ENCODE results near the gene URB1.

URB1 gene

DNA sequence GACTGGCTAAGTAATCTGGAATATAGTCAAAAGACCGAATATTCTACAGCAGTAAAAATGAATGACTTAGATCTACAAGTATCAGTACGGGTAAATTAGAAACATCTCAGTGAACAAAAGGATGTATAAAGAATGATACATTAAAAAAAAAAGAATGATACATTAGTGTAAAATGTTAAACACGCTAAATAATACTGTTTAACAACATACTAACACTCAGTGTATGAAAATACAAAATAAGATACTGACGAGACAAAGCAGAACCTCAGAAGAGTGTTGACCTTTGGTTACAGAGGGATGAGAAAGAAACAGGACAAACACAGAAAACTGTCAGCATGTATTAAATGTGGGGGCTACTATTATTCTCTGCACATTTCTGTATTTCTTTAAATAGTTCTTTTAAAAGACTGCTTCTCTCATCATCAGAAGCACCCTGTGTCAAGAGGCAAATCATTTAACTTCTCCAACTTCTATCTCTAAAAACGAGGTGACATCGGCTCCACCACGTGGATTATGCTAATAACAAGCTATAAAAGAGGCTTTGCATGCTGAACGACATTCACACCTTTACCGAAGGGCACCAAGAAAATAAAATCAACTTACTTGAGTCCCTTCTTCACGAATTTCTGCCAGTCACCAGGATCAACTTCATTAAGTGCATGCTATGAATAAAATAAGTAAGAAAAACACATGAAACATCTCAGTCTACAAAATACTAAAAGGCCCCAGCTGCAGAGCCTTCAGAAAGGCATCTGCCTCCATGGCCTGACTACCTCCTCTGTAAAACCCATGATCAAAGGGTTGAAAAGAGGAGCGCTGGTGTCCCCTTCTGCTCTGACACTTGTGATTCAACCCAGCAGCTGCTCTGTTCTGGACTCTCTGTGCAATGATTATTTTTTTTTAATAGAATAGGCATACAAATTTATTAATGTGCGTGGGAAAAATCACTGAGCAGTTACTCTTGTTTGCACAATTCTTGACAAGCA lies 51.7 kb downstream of the URB1 start:
- DNase-seq (ENCODE audit: low read depth in 2 of 2), result no peak

DNA sequence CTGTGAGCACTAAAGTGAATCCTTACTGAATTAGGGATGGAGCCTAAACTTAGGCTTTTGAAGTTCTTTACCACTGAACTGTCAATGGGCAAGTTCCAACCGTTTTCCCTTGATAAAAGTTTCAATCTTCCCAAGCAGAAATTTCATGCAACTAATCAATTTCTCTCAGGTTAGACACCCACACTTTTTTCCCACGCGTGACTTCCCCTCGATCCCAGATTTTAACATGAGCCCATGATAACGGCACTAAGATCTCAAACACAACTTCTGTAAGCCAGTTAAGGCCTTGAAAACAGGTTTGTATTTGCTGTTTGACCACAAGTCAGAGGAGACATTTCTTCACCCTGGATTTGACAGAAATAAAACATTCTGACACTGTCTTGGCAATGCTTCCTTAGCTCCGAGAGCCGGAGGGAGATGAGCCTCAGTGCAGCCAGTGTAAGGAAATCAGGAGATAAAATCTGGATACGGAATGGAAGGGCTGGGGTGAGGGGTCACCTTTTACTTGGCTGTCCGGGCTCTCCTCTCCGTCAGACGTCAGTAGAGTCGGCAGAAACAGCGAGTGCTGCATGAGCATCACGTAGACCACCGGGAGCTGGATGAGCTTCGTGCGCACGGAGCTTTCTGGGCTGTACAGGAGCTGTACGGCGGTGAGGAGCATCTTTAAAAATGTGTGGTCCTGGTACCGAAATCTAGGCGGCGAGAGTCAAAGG lies 54.4 kb downstream of the URB1 start:
- DNase-seq (ENCODE audit: low read depth in 2 of 2), result no peak

DNA sequence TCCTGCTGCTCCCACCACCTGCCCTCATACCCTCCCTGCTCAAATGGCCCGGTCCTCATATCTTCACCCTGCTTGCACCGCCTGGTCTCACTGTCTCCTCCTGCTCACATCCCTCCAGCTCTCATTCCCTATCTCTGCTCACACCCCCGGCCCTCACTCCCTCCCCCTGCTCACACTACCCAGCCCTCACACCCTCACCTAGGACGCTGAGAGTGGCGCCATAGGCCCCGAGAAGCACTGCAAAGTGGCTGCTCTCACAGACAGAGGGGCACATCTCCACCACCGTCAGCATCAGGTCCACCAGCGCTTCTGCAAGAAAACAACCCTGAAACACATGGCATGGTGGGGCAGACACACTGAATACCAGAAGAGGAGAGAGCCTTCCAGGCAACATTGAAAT lies 55.6 kb downstream of the URB1 start:
- no peak for DNase-seq (ENCODE audit: low read depth in 2 of 2)

DNA sequence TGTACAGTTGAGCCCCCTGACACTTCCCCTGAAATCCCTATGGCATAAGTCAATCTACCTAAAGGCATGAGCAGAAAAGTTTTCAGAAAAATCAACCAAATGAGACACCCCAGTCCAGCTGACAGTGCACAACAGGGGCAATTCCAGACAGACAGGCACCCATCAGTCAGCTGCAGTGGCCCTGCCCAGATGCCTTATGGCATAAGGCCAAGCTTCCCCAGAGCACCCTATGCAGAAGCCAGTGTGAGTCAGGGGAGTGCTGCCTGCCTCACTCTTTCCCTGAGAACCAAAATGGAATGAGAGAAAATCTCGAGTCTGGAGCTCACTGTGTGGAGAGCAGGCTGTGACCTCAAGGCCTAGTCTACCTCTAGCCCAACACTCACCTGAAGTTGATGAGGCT lies 56.1 kb downstream of the URB1 start:
- DNase-seq (ENCODE audit: low read depth in 2 of 2), result no peak

DNA sequence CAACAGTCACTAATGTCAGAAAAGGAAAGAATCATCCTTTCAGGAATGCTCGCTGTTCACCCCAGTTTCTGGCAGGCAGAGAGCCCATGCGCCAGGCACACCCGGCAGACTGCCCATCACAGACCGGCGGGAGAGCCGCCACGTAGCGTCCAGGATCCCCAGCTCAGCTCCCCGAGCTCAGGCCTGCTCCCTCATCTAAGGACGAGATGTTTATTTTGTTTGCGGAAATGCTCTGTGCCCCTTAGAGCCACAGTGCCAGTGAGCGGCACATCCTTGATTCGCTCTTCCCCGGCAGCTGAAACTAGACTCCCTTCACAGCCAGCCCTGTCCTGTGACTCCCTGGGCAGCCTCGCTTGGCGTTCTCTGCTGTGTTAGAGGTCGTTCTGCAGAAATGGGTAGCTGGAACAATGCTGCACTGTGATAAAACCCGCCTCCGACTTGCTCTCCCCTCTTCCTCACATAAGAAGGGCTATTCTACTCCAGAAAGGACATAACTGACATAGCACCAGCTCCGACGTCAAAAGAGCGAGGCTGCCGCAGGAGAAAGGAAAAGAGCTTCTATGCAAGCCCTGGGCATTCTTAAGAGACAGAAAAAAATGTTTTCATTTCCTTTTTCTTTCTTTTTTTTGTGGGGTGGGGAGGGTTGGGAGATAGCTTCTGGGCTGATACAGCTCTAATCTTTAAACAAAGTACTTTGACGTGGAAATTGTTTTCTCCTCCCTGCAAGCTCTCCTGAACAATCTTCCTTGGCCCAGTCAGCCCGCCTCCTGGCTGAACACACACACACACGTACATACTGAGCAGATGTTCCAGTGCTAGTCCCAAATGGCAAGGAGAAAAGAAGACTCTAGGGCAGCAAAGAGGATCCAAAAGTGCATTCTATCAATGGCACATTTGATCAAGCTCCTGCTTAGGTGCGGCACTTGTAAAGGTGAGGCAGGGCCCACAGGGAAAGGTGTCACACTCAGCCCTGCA lies 56.9 kb downstream of the URB1 start:
- DNase-seq (ENCODE audit: low read depth in 2 of 2), result no peak

DNA sequence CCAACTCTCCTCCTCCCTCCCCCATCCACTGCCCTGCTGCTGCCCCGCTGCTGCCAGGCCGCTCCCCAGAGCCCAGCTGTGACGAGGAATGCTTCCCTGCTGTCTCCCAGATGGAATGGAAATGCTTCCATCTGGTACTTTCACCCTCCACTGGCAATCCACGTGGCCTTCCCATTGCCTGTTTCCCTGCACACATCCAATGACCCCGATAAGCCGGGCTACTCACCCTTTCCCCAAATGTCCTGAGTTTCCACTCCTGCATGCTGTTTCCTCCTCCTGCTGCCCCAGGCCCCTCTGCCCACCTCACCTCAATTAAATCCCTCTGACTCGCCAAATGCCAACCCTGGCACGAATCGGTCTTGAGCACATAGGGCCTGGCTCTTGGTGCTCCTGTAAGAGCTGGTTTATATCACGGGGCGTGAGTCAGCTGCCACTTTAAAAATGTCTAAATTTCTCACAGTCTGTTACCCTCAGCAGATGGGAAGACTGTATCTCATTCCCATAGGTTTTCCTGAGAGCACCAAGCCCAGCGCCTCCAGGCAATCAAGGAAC lies 57.8 kb downstream of the URB1 start:
- DNase-seq (ENCODE audit: low read depth in 2 of 2), result no peak

DNA sequence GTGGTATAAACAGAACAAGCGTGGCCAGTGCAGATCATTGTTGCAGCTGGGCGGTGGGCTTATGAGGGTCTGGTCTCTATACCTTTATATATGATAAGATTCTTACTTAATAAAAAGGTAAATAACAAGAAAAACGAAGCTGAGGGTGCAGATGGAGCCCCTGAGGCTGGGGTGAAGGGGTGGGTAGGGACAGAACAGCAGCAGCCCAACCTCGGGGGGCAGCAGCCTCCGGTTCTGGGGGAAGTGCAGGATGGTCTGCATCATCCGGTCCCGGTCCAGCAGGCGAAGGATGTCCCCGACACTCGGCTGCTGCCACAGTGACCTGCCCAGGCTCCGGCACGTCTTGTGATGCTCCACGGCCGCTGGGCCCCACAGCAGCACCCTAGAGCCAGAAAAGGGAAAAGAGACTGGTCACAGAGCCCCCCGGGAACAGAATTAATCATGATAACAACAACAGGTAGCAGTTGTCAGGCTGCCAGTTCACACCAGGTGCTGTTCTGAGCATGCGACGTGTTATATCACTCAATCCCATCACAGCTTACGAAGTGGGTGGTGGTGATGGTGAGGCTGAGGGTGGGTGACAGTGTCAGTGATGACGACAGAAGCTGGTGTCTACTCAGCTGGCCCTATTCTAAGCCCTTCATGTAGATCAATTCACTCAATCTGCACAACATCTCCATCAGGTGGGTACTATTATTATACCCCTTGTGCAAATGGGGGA lies 58.7 kb downstream of the URB1 start:
- DNase-seq (ENCODE audit: low read depth in 2 of 2), result no peak

DNA sequence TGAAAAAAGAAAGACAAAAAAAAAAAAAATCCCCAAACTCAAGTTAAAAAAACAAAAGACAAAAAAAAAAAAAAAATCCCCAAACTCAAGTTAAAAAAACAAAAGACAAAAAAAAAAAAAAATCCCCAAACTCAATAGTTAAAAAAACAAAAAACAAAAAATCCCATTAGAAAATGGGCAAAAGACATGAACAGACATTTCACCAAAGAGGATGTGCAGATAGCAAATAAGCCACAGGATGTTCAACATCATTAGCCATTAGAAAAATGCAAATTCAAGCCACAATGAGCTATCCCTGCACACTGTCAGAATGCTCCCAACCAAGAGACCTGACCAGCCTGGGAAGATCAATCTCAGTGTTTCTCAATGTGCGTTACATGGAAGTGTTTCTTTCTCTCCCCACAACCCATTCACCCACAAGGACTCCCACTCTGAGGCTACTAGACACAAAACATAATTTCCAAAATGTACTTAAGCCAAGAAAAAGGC lies 60.3 kb downstream of the URB1 start:
- DNase-seq (ENCODE audit: low read depth in 2 of 2), result no peak

DNA sequence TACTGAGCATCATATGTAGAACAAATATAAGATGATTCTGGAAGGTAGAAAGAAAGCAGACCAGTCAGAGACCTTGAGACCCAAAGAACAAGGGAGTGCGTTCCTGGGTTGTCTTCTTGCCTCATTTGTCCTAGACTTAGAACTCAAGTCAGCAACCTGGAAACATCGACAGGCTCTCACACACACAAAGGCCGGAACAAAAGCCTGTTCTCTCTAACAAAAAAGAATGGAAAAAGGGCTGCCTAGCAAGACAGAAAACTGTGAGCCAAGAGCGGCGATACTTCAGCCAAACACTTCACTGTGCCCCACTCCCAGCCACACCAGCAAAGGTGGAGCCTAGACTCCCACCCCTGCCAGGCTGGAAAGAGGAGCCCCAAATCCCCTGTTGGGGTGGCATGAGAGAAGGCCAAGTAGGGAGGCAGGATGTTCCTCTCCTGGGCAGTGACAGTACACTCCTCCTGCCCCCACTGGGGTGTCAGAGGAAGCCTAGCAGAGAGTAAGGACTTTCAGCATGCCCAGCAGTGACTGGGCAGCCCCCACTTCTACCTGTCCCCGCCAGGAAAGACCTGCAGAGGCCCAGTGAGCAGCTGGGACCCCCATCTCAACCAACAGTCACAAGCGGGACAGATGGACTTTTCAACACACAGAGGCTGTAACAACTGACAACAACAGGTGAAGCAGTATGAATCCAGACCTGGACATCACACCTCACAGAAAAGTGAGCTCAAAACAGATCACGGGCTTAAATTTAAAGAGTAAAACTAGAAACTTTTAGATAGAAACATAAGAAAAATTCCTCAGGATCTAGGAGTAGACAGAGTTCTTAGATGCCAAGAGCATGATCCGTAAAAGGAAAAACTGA lies 61.1 kb downstream of the URB1 start:
- no peak for DNase-seq (ENCODE audit: low read depth in 2 of 2)

DNA sequence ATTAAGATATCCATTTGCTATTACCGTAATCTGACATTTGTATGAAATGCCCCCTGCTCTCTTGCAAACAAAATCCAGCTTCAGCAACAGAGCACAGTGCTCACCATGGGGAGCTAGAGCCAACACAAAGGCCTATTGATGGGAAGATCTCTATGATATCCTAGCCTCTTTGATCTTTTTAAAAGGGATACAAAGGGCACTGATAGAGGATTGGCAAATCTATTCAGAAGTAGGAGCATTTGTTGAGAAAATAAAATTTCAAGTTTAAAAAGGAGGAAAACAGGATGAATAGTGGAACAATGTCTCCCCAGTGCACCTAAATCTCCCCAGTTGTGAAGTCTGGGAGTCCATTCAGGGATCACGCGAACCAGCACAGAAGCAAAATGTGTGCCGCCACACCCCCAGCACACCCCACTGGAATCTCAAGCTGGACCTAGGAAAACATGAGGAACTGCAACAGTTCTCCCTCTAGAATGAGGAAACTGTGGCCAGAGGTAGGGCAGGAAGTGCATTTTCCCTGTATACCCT lies 62.0 kb downstream of the URB1 start:
- DNase-seq (ENCODE audit: low read depth in 2 of 2), result no peak

DNA sequence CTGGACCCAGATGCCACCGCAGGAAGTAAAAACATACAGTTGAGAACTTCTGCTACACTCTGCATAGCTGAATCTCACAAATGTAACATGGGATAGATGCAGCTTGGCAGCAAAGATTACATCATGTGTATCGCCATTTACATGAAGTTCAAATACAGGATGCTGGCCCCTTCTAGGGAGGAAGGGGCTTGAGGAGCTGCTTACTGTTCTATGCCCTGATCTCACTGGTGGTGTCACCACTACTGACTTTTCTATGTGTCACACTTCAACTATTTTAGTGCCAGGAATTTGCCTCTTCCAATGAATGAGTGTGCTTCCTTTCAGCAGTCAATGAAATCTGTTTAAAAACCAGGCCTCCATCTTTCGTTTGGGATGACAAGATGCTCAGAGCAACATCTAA lies 63.0 kb downstream of the URB1 start:
- no peak for DNase-seq (ENCODE audit: low read depth in 2 of 2)

DNA sequence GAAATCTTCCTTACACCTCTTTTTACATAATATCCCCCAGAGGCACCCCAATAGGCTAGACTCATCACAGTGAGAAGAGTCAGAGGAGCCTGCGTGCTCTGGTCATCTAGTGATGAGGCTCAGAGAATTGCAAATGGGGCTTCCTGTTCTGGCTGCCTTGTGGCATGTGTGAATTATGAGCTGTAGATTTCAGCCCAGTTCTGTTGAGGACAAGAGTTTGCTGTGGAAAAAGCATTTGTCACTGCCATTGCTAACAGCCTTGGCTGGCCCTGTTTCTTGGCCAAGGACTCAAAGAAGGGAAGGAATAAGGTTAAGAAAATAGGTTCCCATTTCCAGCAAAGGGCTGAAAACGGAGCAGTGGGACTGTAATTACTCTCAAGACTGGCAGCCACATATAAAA lies 63.5 kb downstream of the URB1 start:
- DNase-seq (ENCODE audit: low read depth in 2 of 2), result no peak

DNA sequence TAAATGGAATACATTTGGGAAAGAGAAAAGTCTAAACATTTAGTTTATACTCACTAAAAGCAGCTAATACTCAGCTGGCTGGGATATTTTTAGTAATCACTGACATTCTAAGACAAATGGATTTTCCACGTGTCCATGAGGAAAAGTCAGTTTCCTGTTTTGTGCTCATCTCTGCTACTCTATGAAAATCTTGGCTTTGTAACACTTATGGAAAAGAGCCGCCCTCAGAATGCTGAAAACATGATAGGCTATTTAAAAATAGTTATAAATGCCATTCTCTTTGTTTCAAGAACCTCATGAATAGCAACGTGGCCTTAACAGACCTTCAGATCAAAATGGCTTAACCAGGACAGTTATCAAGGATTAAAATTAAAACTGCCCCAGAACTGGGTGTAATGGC lies 64.2 kb downstream of the URB1 start:
- no peak for DNase-seq (ENCODE audit: low read depth in 2 of 2)

DNA sequence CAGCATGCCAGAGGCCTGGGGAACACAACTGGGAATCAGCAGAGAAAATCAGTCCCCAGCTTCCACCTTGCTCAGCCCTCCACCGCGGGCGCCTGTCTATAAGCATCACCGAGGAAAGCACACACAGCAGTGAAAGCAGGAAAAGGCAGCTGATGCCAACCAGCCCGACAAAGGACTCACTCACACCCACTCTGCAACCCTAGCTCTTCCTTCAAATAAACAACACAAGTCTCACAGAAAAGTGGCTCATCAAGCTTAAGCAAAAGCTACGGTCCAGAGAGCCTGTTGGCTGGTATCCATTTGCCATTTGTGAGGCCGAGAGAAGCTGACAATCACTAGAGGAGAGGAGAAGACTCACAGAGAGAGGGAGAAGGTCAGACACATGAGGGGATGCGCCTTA lies 67.1 kb downstream of the URB1 start:
- no peak for DNase-seq (ENCODE audit: low read depth in 2 of 2)

DNA sequence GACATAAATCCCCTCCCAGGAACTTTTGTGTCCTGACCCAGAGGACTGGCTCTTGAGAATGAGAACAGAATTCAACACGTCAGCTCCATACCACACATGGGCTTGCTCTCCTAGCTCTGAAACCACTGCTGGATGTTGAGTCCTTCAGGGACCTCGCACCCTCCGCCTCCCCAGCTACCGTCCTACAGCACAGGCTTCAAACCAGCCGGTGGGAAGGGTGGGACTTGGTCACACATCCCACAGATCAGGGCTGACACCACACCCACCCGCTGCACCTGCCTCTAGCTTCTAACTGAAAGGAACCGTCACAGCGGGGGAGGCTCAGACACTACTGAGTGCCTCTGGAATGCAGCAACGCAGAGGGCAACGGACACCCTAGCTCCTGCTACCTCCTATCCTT lies 70.1 kb downstream of the URB1 start:
- DNase-seq (ENCODE audit: low read depth in 2 of 2), result no peak

DNA sequence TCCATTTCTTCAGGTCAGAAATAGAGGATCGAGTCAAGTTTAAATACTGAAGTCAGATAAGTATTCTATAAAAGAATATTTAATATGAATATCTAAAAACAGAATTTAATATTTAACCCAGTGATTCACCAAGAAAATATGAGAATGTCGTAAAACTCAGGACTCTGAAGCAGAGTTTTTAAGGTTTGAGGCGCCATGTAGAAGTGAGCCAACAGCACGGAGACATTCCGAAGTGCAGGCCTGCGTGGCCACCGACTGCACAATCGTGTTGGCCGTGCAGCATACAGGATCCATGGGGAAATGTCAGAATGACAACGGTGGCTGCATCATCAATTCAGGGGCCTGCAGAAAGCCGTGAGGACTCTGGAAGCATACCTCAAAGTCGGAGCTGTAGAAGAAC lies 70.7 kb downstream of the URB1 start:
- DNase-seq (ENCODE audit: low read depth in 2 of 2), result no peak

DNA sequence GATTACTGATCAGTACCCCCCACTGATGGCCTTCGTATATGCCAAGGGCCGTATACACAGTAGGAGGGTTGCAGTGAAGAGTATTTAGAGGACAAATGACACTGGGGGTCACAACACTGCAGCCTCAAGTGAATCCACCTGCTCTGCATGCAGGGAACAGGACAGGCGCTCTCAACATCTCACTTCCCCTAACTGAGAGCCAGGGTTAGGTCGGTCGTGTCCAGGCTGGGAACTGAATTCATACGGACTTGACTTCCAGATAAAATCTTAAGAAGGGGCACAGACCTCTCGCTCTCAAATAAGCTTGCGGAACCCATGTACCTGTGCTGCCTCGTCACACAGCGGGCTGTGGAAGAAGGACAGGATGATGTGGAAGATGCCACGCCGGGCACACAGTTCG lies 71.3 kb downstream of the URB1 start:
- DNase-seq (ENCODE audit: low read depth in 2 of 2), result no peak

DNA sequence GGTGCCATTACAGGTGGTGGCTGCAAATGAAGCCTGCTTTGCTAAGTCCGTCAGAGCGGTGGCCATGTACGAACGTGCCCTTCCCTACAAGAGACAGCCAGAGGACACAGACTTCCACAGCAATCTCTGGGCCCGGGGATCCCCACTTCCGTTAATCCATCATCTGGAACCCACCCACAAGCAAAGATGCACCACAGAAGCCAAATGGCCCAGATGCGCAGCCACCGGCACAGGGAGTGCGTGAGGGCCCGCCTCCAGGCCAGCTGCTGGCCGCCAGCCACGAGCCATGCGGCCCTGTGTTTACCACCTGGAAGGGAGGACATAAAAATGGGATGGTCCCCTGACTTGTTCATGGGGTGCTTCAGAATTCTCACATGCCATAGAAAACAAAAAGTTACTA lies 72.1 kb downstream of the URB1 start:
- DNase-seq (ENCODE audit: low read depth in 2 of 2), result no peak

DNA sequence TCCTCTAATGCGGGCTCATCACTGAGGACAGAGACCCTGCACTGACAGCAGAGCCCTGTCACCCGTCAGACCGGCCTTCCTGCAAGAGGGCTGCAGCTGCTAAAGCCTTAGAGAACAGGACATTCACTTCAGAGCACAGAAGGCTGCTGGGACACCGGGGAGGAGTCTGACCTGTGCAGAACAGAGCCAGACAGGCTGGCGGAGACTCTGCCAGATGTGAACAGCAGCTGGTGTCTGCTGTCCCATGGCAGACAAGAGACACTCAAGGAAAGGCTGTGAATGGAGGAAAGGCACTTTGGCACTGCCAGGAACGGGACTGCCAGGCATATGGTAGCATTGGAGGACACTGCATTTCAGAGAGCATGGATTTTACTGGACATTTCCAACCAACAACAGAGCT lies 72.8 kb downstream of the URB1 start:
- no peak for DNase-seq (ENCODE audit: low read depth in 2 of 2)

DNA sequence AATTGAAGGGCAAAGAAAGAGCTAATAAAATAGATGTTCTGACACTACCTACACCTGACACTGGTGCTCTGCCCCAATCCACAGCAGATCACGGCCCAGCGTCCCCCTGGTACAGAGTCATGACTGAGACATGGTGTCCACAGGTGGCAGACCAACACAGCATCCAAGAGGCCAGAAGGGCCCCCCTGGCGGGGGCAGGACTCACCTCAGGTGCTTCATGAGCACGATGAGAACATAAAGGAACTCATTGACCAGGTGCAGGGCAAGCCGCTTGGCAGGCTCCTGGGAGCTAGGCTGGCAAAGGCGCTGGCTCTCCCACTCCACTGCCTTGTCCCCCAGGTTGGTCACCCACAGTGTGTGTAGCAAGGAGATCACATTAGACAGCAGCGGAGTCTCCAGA lies 73.8 kb downstream of the URB1 start:
- DNase-seq (ENCODE audit: low read depth in 2 of 2), result no peak

All from activated CD8-positive, alpha-beta memory T cell treated with anti-CD3 and anti-CD28 coated beads for 4 hours (primary cell).